Kasumi-1 (cell line): ENCODE data around the gene DNAH14.
"Not testable (repeated sequence)": the region's sequence is repeated elsewhere in the genome, so short reads cannot be mapped to it uniquely, and the experiment has no call there.

Experiments
- DNase-seq, 2 experiments: peaks; one replicate each; lab custom pipeline; 2025; lab: John Stamatoyannopoulos, UW

DNAH14 gene

GRCh38 chr1:224929335-224930237, at the start of gene DNAH14:
Gene DNAH14, plus strand, starts transcription at chr1:224929675. Its CDS starts 23,028 bp downstream, at chr1:224952703.
- DNase-seq, result peak; percentile 54 to 62

GRCh38 chr1:224880593-224881307, 48.7 kb upstream of the DNAH14 start:
- DNase-seq, result no peak

- DNase-seq, result peak; percentile 1 to 17
Observed at GRCh38 chr1:224881308-224881692, 48.2 kb upstream of the DNAH14 start.

GRCh38 chr1:224881762-224882211, 47.7 kb upstream of the DNAH14 start:
- no peak for DNase-seq

- DNase-seq, result no peak
Observed at GRCh38 chr1:224882264-224882663, 47.2 kb upstream of the DNAH14 start.

GRCh38 chr1:224883091-224883490, 46.4 kb upstream of the DNAH14 start:
- DNase-seq, result no peak

- no peak for DNase-seq
Observed at GRCh38 chr1:224884361-224884801, 45.1 kb upstream of the DNAH14 start.

- DNase-seq, result not testable (repeated sequence)
Observed at GRCh38 chr1:224885376-224885775, 44.1 kb upstream of the DNAH14 start.

GRCh38 chr1:224894915-224895314, 34.6 kb upstream of the DNAH14 start:
- peak; percentile 25 to 60 for DNase-seq

GRCh38 chr1:224896130-224896781, 33.2 kb upstream of the DNAH14 start:
- DNase-seq, result no peak

- DNase-seq, result no peak
Observed at GRCh38 chr1:224897529-224898327, 31.7 kb upstream of the DNAH14 start.

- no peak for DNase-seq
Observed at GRCh38 chr1:224898937-224899336, 30.5 kb upstream of the DNAH14 start.

- DNase-seq, result no peak
Observed at GRCh38 chr1:224900062-224900630, 29.3 kb upstream of the DNAH14 start.

GRCh38 chr1:224901087-224901810, 28.2 kb upstream of the DNAH14 start:
- no peak for DNase-seq

GRCh38 chr1:224903955-224904354, 25.5 kb upstream of the DNAH14 start:
- DNase-seq, result no peak

- no peak for DNase-seq
Observed at GRCh38 chr1:224906340-224906739, 23.1 kb upstream of the DNAH14 start.

GRCh38 chr1:224911217-224911616, 18.3 kb upstream of the DNAH14 start:
- no peak for DNase-seq

GRCh38 chr1:224914292-224914900, 15.1 kb upstream of the DNAH14 start:
- peak in 1 of 2 experiments; percentile 11 for DNase-seq

GRCh38 chr1:224919508-224919907, 10.0 kb upstream of the DNAH14 start:
- DNase-seq, result no peak

GRCh38 chr1:224920930-224921329, 8.5 kb upstream of the DNAH14 start:
- DNase-seq, result no peak
